HEK293 (cell line): ENCODE measurements around the gene PDRG1.
A peak's percentile ranks its signal among the peaks of the same experiment; 100 is the strongest.

Source experiments
- CTCF ChIA-PET: fragments of 350-600 bp; formaldehyde crosslinking; extraction: SDS; loops from one replicate; lab custom pipeline; 2021; ENCODE audit warnings: antibody characterized with exemption; lab: Yijun Ruan, JAX
- POLR2A ChIA-PET: fragments of 300-600 bp; formaldehyde crosslinking; extraction: SDS; loops from one replicate; lab custom pipeline; 2020; ENCODE audit warnings: antibody characterized with exemption, inconsistent platforms; lab: Yijun Ruan, JAX
- H3K27ac ChIP-seq: fragments of 200-500 bp; sonication (Bioruptor generic); 2 replicates; pipeline ENCODE4 v1.5.1; 2014; ENCODE audit warnings: low read depth, low read length, control low read depth, inconsistent platforms; ENCODE audit errors: extremely low read depth
- H3K36me3 ChIP-seq, 2 experiments: fragments of 200-500 bp in 1 of 2; sonication (Bioruptor generic) in 1 of 2; 1 replicate in 1 of 2; 2 replicates in 1 of 2; pipeline ENCODE4 v1.5.1; 2014 to 2017; ENCODE audit warnings: inconsistent platforms in 2 of 2, low read length in 2 of 2; ENCODE audit not compliant: control insufficient read depth in 2 of 2, insufficient read depth in 1 of 2
- H3K4me1 ChIP-seq: fragments of 200-500 bp; sonication (Bioruptor generic); 2 replicates; pipeline ENCODE4 v1.5.1; 2014; ENCODE audit warnings: mild to moderate bottlenecking, low read length, inconsistent platforms; ENCODE audit not compliant: control insufficient read depth, insufficient read depth
- H3K4me3 ChIP-seq: 2 replicates; pipeline ENCODE4 v1.5.1; 2011; ENCODE audit warnings: low read depth, mild to moderate bottlenecking, control low read depth, low read length, moderate library complexity
- H3K9me3 ChIP-seq: fragments of 200-500 bp; sonication (Bioruptor generic); 2 replicates; pipeline ENCODE4 v1.5.1; 2014; ENCODE audit warnings: low read depth, low read length, inconsistent platforms; ENCODE audit not compliant: control insufficient read depth, insufficient read depth
- FEZF1 ChIP-seq: fragments of 450-650 bp; formaldehyde crosslinking; IDR thresholded peaks from 2 replicates; pipeline ENCODE4 v1.5.1; 2016; ENCODE audit warnings: missing biosample characterization, missing genetic modification characterization
- GLIS1 ChIP-seq: fragments of 450-650 bp; formaldehyde crosslinking; IDR thresholded peaks from 2 replicates; pipeline ENCODE4 v1.5.1; 2016; ENCODE audit warnings: missing biosample characterization, missing genetic modification characterization
- KLF1 ChIP-seq: fragments of 450-650 bp; formaldehyde crosslinking; IDR thresholded peaks from 2 replicates; pipeline ENCODE4 v1.5.1; 2016; ENCODE audit warnings: missing biosample characterization, missing genetic modification characterization
- KLF10 ChIP-seq: fragments of 450-650 bp; IDR thresholded peaks from 2 replicates; pipeline ENCODE4 v1.5.1; 2018; ENCODE audit warnings: missing biosample characterization, mild to moderate bottlenecking, missing genetic modification characterization
- KLF16 ChIP-seq: fragments of 450-650 bp; formaldehyde crosslinking; IDR thresholded peaks from 2 replicates; pipeline ENCODE4 v1.5.1; 2017; ENCODE audit warnings: missing biosample characterization, missing genetic modification characterization
- SCRT1 ChIP-seq: fragments of 450-650 bp; formaldehyde crosslinking; IDR thresholded peaks from 2 replicates; pipeline ENCODE4 v1.5.1; 2016; ENCODE audit warnings: missing biosample characterization, missing genetic modification characterization, borderline replicate concordance
- SCRT2 ChIP-seq: fragments of 450-650 bp; formaldehyde crosslinking; IDR thresholded peaks from 2 replicates; pipeline ENCODE4 v1.5.1; 2016; ENCODE audit warnings: missing biosample characterization, missing genetic modification characterization
- ZNF140 ChIP-seq: fragments of 450-650 bp; formaldehyde crosslinking; IDR thresholded peaks from 2 replicates; pipeline ENCODE4 v1.5.1; 2016; ENCODE audit warnings: missing biosample characterization, missing genetic modification characterization
- ZNF155 ChIP-seq: fragments of 450-650 bp; formaldehyde crosslinking; IDR thresholded peaks from 2 replicates; pipeline ENCODE4 v1.5.1; 2016; ENCODE audit warnings: missing biosample characterization, missing genetic modification characterization
- ZNF23 ChIP-seq: fragments of 450-650 bp; formaldehyde crosslinking; IDR thresholded peaks from 2 replicates; pipeline ENCODE4 v1.5.1; 2016; ENCODE audit warnings: missing biosample characterization, missing genetic modification characterization, borderline replicate concordance
- ZNF24 ChIP-seq: fragments of 450-650 bp; formaldehyde crosslinking; IDR thresholded peaks from 2 replicates; pipeline ENCODE4 v1.5.1; 2016; ENCODE audit warnings: missing biosample characterization, missing genetic modification characterization
- ZNF248 ChIP-seq: fragments of 450-650 bp; formaldehyde crosslinking; IDR thresholded peaks from 2 replicates; pipeline ENCODE4 v1.5.1; 2017; ENCODE audit warnings: missing biosample characterization, missing genetic modification characterization
- ZNF26 ChIP-seq: fragments of 450-650 bp; formaldehyde crosslinking; IDR thresholded peaks from 2 replicates; pipeline ENCODE4 v1.5.1; 2016; ENCODE audit warnings: missing biosample characterization, missing genetic modification characterization
- ZNF362 ChIP-seq: fragments of 450-650 bp; formaldehyde crosslinking; IDR thresholded peaks from 2 replicates; pipeline ENCODE4 v1.5.1; 2016; ENCODE audit warnings: missing biosample characterization, missing genetic modification characterization
- ZNF423 ChIP-seq: fragments of 450-650 bp; formaldehyde crosslinking; IDR thresholded peaks from 2 replicates; pipeline ENCODE4 v1.5.1; 2016; ENCODE audit warnings: missing biosample characterization, missing genetic modification characterization
- ZNF510 ChIP-seq: fragments of 450-650 bp; formaldehyde crosslinking; IDR thresholded peaks from 2 replicates; pipeline ENCODE4 v1.5.1; 2018; ENCODE audit warnings: mild to moderate bottlenecking, missing genetic modification characterization, missing biosample characterization; ENCODE audit not compliant: insufficient replicate concordance
- ZNF518A ChIP-seq: fragments of 450-650 bp; formaldehyde crosslinking; conservative IDR thresholded peaks from 2 replicates; pipeline ENCODE4 v1.5.1; 2016; ENCODE audit warnings: low read depth, missing biosample characterization, missing genetic modification characterization
- ZNF558 ChIP-seq: fragments of 450-650 bp; formaldehyde crosslinking; IDR thresholded peaks from 2 replicates; pipeline ENCODE4 v1.5.1; 2016; ENCODE audit warnings: missing biosample characterization, missing genetic modification characterization
- ZNF580 ChIP-seq: fragments of 450-650 bp; formaldehyde crosslinking; IDR thresholded peaks from 2 replicates; pipeline ENCODE4 v1.5.1; 2016; ENCODE audit warnings: missing biosample characterization, missing genetic modification characterization
- ZNF585B ChIP-seq: fragments of 450-650 bp; formaldehyde crosslinking; IDR thresholded peaks from 2 replicates; pipeline ENCODE4 v1.5.1; 2016; ENCODE audit warnings: missing biosample characterization, missing genetic modification characterization
- ZNF629 ChIP-seq: fragments of 450-650 bp; formaldehyde crosslinking; IDR thresholded peaks from 2 replicates; pipeline ENCODE4 v1.5.1; 2017; ENCODE audit warnings: missing biosample characterization, missing genetic modification characterization
- ZNF654 ChIP-seq: fragments of 450-650 bp; formaldehyde crosslinking; IDR thresholded peaks from 2 replicates; pipeline ENCODE4 v1.5.1; 2016; ENCODE audit warnings: low read depth, missing biosample characterization, missing genetic modification characterization
- ZNF660 ChIP-seq: fragments of 450-650 bp; IDR thresholded peaks from 2 replicates; pipeline ENCODE4 v1.5.1; 2018; ENCODE audit warnings: missing biosample characterization, mild to moderate bottlenecking, missing genetic modification characterization
- ZNF701 ChIP-seq: fragments of 450-650 bp; formaldehyde crosslinking; IDR thresholded peaks from 2 replicates; pipeline ENCODE4 v1.5.1; 2016; ENCODE audit warnings: missing biosample characterization, missing genetic modification characterization
- ZNF837 ChIP-seq: fragments of 450-650 bp; formaldehyde crosslinking; IDR thresholded peaks from 2 replicates; pipeline ENCODE4 v1.5.1; 2016; ENCODE audit warnings: missing biosample characterization, missing genetic modification characterization
- TF ChIP-seq, protein P1 (sequence below): fragments of 450-650 bp; formaldehyde crosslinking; IDR thresholded peaks from 2 replicates; pipeline ENCODE4 v1.5.1; 2016; ENCODE audit warnings: missing biosample characterization, missing genetic modification characterization

PDRG1 gene

DNA sequence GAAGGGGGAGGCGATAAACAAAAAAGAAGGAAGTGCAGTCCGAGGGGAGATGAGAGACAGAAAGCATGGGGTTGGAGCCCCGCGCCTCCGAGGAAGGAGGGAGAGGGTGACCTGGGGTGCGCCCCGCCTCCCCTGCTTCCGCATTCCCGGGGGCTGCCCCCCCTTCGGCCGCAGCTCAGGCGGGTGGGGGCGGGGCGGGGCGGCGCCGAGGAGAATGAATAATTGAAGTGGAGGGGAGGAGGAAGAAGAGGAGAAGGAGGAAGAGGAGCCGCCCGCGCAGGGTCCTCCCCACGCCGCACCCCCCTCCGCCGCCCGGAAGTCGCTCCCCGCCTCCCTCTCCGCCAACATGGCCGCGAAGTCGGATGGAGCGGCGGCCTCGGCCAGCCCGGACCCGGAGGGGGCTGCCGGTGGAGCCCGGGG lies 16.0 kb upstream of the PDRG1 start, which contains the start of gene XKR7 (continued):
- TF ChIP-seq ZNF660 (tag by site-specific recombination), result no peak
- peak; percentile 54 for TF ChIP-seq KLF1

GRCh38 chr20:31966991-31967655 lies 15.3 kb upstream of the PDRG1 start:
- Histone ChIP-seq H3K36me3 (no peaks in the 10 kb centered on the region), H3K27ac (no peak overlapping the region), H3K4me1 (no peaks in the 10 kb centered on the region), H3K4me3 (no peak overlapping the region), H3K9me3 (no peaks in the 10 kb centered on the region)
- CTCF ChIA-PET, result interaction anchor here (1.3 kb wide), 1 partner anchor 15 kb away, joined by 4 read pairs; the partner anchor contains the start of gene PDRG1
- POLR2A ChIA-PET, result no interaction called here
- no peak for TF ChIP-seq FEZF1
- no peak for TF ChIP-seq ZNF140
- TF ChIP-seq ZNF26, result no peak
- no peak for TF ChIP-seq ZNF837 (tag by site-specific recombination)
- no peak for TF ChIP-seq ZNF248 (tag by site-specific recombination)
- TF ChIP-seq ZNF23 (tag by site-specific recombination), result no peak
- no peak for TF ChIP-seq ZNF585B
- no peak for TF ChIP-seq KLF16 (tag by site-specific recombination)
- no peak for TF ChIP-seq SCRT2 (tag by site-specific recombination)
- TF ChIP-seq ZNF423 (tag by site-specific recombination), result no peak
- TF ChIP-seq, all 188 proteins: peak for 0

- TF ChIP-seq ZNF558 (tag by site-specific recombination) (no peak), ZNF24 (tag by site-specific recombination) (no peak), ZNF629 (no peak), ZNF362 (no peak), KLF10 (tag by site-specific recombination) (no peak), ZNF518A (tag by site-specific recombination) (no peak), ZNF701 (tag by site-specific recombination) (no peak), ZNF654 (tag by site-specific recombination) (no peak), ZNF155 (no peak), ZNF510 (tag by site-specific recombination) (no peak), GLIS1 (tag by site-specific recombination) (no peak), SCRT1 (no peak), ZNF580 (tag by site-specific recombination) (no peak)
- TF ChIP-seq, protein P1, sequence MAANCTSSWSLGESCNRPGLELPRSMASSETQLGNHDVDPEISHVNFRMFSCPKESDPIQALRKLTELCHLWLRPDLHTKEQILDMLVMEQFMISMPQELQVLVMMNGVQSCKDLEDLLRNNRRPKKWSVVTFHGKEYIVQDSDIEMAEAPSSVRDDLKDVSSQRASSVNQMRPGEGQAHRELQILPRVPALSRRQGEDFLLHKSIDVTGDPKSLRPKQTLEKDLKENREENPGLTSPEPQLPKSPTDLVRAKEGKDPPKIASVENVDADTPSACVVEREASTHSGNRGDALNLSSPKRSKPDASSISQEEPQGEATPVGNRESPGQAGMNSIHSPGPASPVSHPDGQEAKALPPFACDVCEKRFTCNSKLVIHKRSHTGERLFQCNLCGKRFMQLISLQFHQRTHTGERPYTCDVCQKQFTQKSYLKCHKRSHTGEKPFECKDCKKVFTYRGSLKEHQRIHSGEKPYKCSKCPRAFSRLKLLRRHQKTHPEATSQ, result no peak
- H3K4me1 ChIP-seq, result no peaks in the 10 kb centered on the region
- no peaks in the 10 kb centered on the region for H3K36me3 ChIP-seq
- H3K27ac ChIP-seq, result no peak overlapping the region
- CTCF ChIA-PET, result interaction anchor here (0.6 to 1.4 kb wide), 3 partner anchors 12 to 67 kb away, joined by 3 to 5 read pairs (median 4); partner anchors contain the start of gene PDRG1
- H3K9me3 ChIP-seq, result no peaks in the 10 kb centered on the region
- POLR2A ChIA-PET, result interaction anchor here (1.4 kb wide), 1 partner anchor 12 kb away, joined by 7 read pairs; the partner anchor contains the start of gene PDRG1
- H3K4me3 ChIP-seq, result no peak overlapping the region
Observed at GRCh38 chr20:31963889-31964288, 12.0 kb upstream of the PDRG1 start.
